Esophagus muscularis mucosa (tissue), 3 donors: Measurements from ENCODE around the gene NUTF2.

Experiments used
- CTCF ChIP-seq, 3 experiments: fragments of 200-600 bp in 2 of 3; fragments of 450-650 bp in 1 of 3; sonication (generic) in 2 of 3; IDR thresholded peaks; one replicate each; pipeline ENCODE4 v1.5.1; 2017 to 2019; ENCODE audit warnings: antibody characterized with exemption in 3 of 3, mild to moderate bottlenecking in 2 of 3, moderate library complexity in 1 of 3
- POLR2A ChIP-seq: fragments of 450-650 bp; IDR thresholded peaks from one replicate; pipeline ENCODE4 v1.6.1; 2017; ENCODE audit warnings: antibody characterized with exemption, moderate library complexity, mild to moderate bottlenecking, low read depth
- POLR2AphosphoS5 ChIP-seq, 2 donors: sonication (generic); formaldehyde crosslinking; IDR thresholded peaks; one replicate each; pipeline ENCODE4 v1.6.1; 2017; ENCODE audit warnings: antibody characterized with exemption in 2 of 2

DNA sequence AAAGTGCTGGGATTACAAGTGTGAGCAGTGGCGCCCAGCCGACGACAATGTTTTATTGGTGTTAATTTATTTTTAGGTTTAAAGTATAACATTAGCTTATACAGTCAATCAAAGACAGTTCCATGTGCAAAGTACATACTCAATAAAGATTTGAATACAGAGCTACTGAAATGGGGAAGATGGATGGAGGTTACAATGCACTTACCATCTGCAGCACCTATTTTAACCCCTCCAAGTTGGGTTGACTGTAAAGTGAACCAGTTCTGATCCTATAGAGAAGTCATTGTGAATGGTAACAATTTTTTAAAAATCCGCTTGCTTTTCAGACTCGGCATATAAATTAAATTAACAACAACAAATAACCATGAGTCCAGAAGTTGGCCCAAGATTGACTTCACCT, 45.6 kb downstream of the NUTF2 start:
- TF ChIP-seq POLR2A (no peak), CTCF (IDR thresholded peaks at IDR 0.05) (no peak), POLR2AphosphoS5 (IDR thresholded peaks at IDR 0.05) (no peak)
